Peyer's patch (tissue), 4 donors: ENCODE results near the gene AQP7.
"Not testable (repeated sequence)": the region's sequence is repeated elsewhere in the genome, so short reads cannot be mapped to it uniquely, and the experiment has no call there.

Experiments
- CTCF ChIP-seq, 6 experiments: fragments of 450-650 bp in 4 of 6; fragments of 200-600 bp in 2 of 6; sonication (generic) in 1 of 6; IDR thresholded peaks; one replicate each; pipeline ENCODE4 v1.5.1; 2017 to 2019; ENCODE audit warnings: antibody characterized with exemption in 6 of 6, mild to moderate bottlenecking in 3 of 6, moderate library complexity in 1 of 6
- POLR2A ChIP-seq, 2 donors: fragments of 450-650 bp; IDR thresholded peaks; one replicate each; pipeline ENCODE4 v1.5.1; 2017; ENCODE audit warnings: antibody characterized with exemption in 2 of 2, mild to moderate bottlenecking in 2 of 2, moderate library complexity in 2 of 2

GRCh38 chr9:33392591-33393021, 9.8 kb downstream of the AQP7 start:
- peak in 1 of 2 donors; percentile 57 for TF ChIP-seq POLR2A (IDR thresholded peaks at IDR 0.05)
- TF ChIP-seq CTCF (IDR thresholded peaks at IDR 0.05): not testable (repeated sequence)
